Liver (tissue), 9 donors: ENCODE results near the gene DBET. TPM values are rescaled to one million over a fixed set of nuclear protein-coding genes. Genes with fewer than 3 reads are reported as not detected.
"Not testable (repeated sequence)": the region's sequence is repeated elsewhere in the genome, so short reads cannot be mapped to it uniquely, and the experiment has no call there.

ENCODE experiments used
- DNase-seq: peaks from one replicate; pipeline ENCODE4 v3.0.0-alpha.2; 2017; ENCODE audit warnings: low spot score
- H3K27ac ChIP-seq, 2 donors: one replicate each; pipeline ENCODE4 v1.7.0; 2013; ENCODE audit warnings: inconsistent platforms in 2 of 2, low read length in 2 of 2, control low read depth in 1 of 2, low read depth in 1 of 2, mild to moderate bottlenecking in 1 of 2
- H3K27me3 ChIP-seq, 4 donors: one replicate each; pipeline versions ENCODE4 v1.6.1 to v1.7.0; 2013; ENCODE audit warnings: low read length in 3 of 4, inconsistent platforms in 1 of 4, mild to moderate bottlenecking in 1 of 4, moderate library complexity in 1 of 4; ENCODE audit not compliant: control insufficient read depth in 4 of 4, insufficient read depth in 4 of 4
- H3K36me3 ChIP-seq, 4 donors: one replicate each; pipeline versions ENCODE4 v1.6.1 to v1.7.0; 2013; ENCODE audit warnings: low read length in 3 of 4, mild to moderate bottlenecking in 3 of 4, low read depth in 1 of 4, moderate library complexity in 1 of 4; ENCODE audit not compliant: control insufficient read depth in 4 of 4, insufficient read depth in 3 of 4
- H3K4me1 ChIP-seq, 4 donors: one replicate each; pipeline versions ENCODE4 v1.6.1 to v1.7.0; 2013; ENCODE audit warnings: low read length in 3 of 4, mild to moderate bottlenecking in 3 of 4, moderate library complexity in 1 of 4; ENCODE audit not compliant: control insufficient read depth in 4 of 4, insufficient read depth in 4 of 4
- H3K4me3 ChIP-seq, 3 donors: one replicate each; pipeline versions ENCODE4 v1.6.1 to v1.7.0; 2013; ENCODE audit warnings: low read length in 3 of 3, control low read depth in 1 of 3, low read depth in 1 of 3, mild to moderate bottlenecking in 1 of 3
- H3K9ac ChIP-seq, 2 donors: one replicate each; pipeline ENCODE4 v1.7.0; 2013; ENCODE audit warnings: low read length in 2 of 2, mild to moderate bottlenecking in 2 of 2, moderate library complexity in 2 of 2, control low read depth in 1 of 2, low read depth in 1 of 2
- H3K9me3 ChIP-seq, 4 donors: one replicate each; pipeline versions ENCODE4 v1.6.1 to v1.7.0; 2013; ENCODE audit warnings: low read length in 3 of 4; ENCODE audit not compliant: control insufficient read depth in 4 of 4
- EGR1 ChIP-seq, 2 donors: IDR thresholded peaks; 2 replicates each; pipeline ENCODE4 v1.6.1; 2016 to 2018; ENCODE audit warnings: antibody characterized with exemption in 2 of 2, low read depth in 2 of 2
- FOXA1 ChIP-seq: IDR thresholded peaks from 2 replicates; pipeline ENCODE4 v1.6.1; 2016; ENCODE audit warnings: antibody characterized with exemption
- FOXA2 ChIP-seq: IDR thresholded peaks from 2 replicates; pipeline ENCODE4 v1.6.1; 2016; ENCODE audit warnings: antibody characterized with exemption
- GABPA ChIP-seq, 2 donors: IDR thresholded peaks in 1 of 2; conservative IDR thresholded peaks in 1 of 2; 2 replicates each; pipeline ENCODE4 v1.6.1; 2016; ENCODE audit warnings: antibody characterized with exemption in 2 of 2, mild to moderate bottlenecking in 1 of 2, moderate library complexity in 1 of 2
- HNF4A ChIP-seq, 2 donors: conservative IDR thresholded peaks; 2 replicates each; pipeline ENCODE4 v1.6.1; 2016; ENCODE audit warnings: antibody characterized with exemption in 2 of 2, mild to moderate bottlenecking in 2 of 2
- HNF4G ChIP-seq: IDR thresholded peaks from 2 replicates; pipeline ENCODE4 v1.6.1; 2016; ENCODE audit warnings: antibody characterized with exemption
- NR2F2 ChIP-seq: IDR thresholded peaks from 2 replicates; pipeline ENCODE4 v1.6.1; 2016; ENCODE audit warnings: antibody characterized with exemption
- RAD21 ChIP-seq, 2 donors: IDR thresholded peaks; 2 replicates each; pipeline ENCODE4 v1.6.1; 2016; ENCODE audit warnings: antibody characterized with exemption in 2 of 2, mild to moderate bottlenecking in 2 of 2
- REST ChIP-seq: IDR thresholded peaks from 2 replicates; pipeline ENCODE4 v1.6.1; 2016; ENCODE audit warnings: antibody characterized with exemption, mild to moderate bottlenecking
- RXRA ChIP-seq, 2 donors: IDR thresholded peaks; 2 replicates each; pipeline ENCODE4 v1.6.1; 2017 to 2018; ENCODE audit warnings: antibody characterized with exemption in 2 of 2, mild to moderate bottlenecking in 1 of 2
- TAF1 ChIP-seq: conservative IDR thresholded peaks from 2 replicates; pipeline ENCODE4 v1.6.1; 2016; ENCODE audit warnings: antibody characterized with exemption, mild to moderate bottlenecking
- YY1 ChIP-seq: IDR thresholded peaks from 2 replicates; pipeline ENCODE4 v1.6.1; 2016; ENCODE audit warnings: antibody characterized with exemption, mild to moderate bottlenecking
- WGBS: extraction: QIAGEN DNeasy Blood & Tissue Kit; methylation state at CpG from one replicate; pipeline ENCODE4 v1.1.7; 2013; 5-methylcytosine and 5-hydroxymethylcytosine counted together
- polyA plus RNA-seq, 2 donors: library from polyadenylated mRNA; stranded (reverse) in 1 of 2; unstranded in 1 of 2; fragments of 200-250 nt in 1 of 2; fragments of >200 nt in 1 of 2; fragmentation: Nextera tagmentation in 1 of 2; extraction: Ambion mirVana in 1 of 2; gene quantifications; one replicate each; pipeline versions ENCODE4 v1.2.1 to v1.2.3, GENCODE V29; 2013 to 2015
- total RNA-seq, 2 donors: library from RNA; depleted of rRNA; stranded (reverse); fragments of >200 nt; gene quantifications; one replicate each; pipeline ENCODE4 v1.2.3, GENCODE V29; 2014
- TF ChIP-seq, protein P1 (sequence below): fragments of 150-350 bp; IDR thresholded peaks from 2 replicates; pipeline ENCODE4 v1.5.1; 2017; ENCODE audit warnings: improper control_type of control experiment, low read depth, low read length; ENCODE audit not compliant: missing input control
- TF ChIP-seq, protein P2 (sequence below): IDR thresholded peaks from 2 replicates; pipeline ENCODE4 v1.6.1; 2016; ENCODE audit warnings: antibody characterized with exemption
- TF ChIP-seq, protein P3 (sequence below): IDR thresholded peaks from 2 replicates; pipeline ENCODE4 v1.6.1; 2016; ENCODE audit warnings: antibody characterized with exemption
- TF ChIP-seq, protein P4 (sequence below): IDR thresholded peaks from 2 replicates; pipeline ENCODE4 v1.6.1; 2016; ENCODE audit warnings: antibody characterized with exemption
- donor health status: healthy.
- donor health status: healthy.
- donor health status: healthy.
- donor health status: healthy.
- donor health status: healthy.

Gene DBET
- total RNA-seq (not detected), polyA plus RNA-seq (not detected)

DNA sequence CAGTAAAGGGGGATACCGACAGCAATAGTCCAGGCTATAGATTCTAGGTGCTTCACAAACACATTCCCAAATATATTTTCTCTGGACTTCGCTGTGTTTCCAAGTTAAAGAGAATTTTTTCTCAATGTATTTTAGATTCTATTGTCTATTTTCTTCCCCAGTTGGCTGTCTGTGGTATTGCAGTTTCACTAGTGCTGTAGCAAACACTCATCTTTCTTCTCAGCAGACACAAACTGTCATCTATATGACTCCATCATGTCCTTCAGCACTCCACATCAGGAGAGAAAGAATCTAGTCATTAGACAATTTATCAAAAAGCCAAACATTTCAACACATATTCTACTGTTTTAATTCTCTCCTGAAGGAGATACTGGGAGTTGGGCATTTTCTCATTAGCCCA is at the start of gene DBET:
Gene DBET (plus strand): TSS at position 161 of the 400 bp plus-strand sequence.
- not testable (repeated sequence) for H3K4me1 ChIP-seq, H3K36me3 ChIP-seq, H3K27me3 ChIP-seq, DNase-seq, H3K27ac ChIP-seq, H3K4me3 ChIP-seq, H3K9me3 ChIP-seq, H3K9ac ChIP-seq
- 27% methylated on average over 2 of the region's 2 CpGs for WGBS

- H3K9ac ChIP-seq = no peak overlapping the region
- H3K9me3 ChIP-seq = no peaks in the 10 kb centered on the region
- H3K36me3 ChIP-seq = no peaks in the 10 kb centered on the region
- TF ChIP-seq FOXA1 (no peak), RAD21 (IDR thresholded peaks at IDR 0.05) (no peak), FOXA2 (no peak), NR2F2 (no peak), TAF1 (no peak), GABPA (IDR thresholded peaks at IDR 0.05 in 1 of 2, conservative IDR thresholded peaks at IDR 0.05 in 1 of 2) (no peak), EGR1 (IDR thresholded peaks at IDR 0.05; ENCODE audit: low read depth in 2 of 2) (no peak), HNF4G (no peak), YY1 (no peak), REST (no peak), RXRA (IDR thresholded peaks at IDR 0.05) (no peak), HNF4A (conservative IDR thresholded peaks at IDR 0.05) (no peak)
- TF ChIP-seq, protein P1, sequence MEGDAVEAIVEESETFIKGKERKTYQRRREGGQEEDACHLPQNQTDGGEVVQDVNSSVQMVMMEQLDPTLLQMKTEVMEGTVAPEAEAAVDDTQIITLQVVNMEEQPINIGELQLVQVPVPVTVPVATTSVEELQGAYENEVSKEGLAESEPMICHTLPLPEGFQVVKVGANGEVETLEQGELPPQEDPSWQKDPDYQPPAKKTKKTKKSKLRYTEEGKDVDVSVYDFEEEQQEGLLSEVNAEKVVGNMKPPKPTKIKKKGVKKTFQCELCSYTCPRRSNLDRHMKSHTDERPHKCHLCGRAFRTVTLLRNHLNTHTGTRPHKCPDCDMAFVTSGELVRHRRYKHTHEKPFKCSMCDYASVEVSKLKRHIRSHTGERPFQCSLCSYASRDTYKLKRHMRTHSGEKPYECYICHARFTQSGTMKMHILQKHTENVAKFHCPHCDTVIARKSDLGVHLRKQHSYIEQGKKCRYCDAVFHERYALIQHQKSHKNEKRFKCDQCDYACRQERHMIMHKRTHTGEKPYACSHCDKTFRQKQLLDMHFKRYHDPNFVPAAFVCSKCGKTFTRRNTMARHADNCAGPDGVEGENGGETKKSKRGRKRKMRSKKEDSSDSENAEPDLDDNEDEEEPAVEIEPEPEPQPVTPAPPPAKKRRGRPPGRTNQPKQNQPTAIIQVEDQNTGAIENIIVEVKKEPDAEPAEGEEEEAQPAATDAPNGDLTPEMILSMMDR = no peak
- TF ChIP-seq, protein P2, sequence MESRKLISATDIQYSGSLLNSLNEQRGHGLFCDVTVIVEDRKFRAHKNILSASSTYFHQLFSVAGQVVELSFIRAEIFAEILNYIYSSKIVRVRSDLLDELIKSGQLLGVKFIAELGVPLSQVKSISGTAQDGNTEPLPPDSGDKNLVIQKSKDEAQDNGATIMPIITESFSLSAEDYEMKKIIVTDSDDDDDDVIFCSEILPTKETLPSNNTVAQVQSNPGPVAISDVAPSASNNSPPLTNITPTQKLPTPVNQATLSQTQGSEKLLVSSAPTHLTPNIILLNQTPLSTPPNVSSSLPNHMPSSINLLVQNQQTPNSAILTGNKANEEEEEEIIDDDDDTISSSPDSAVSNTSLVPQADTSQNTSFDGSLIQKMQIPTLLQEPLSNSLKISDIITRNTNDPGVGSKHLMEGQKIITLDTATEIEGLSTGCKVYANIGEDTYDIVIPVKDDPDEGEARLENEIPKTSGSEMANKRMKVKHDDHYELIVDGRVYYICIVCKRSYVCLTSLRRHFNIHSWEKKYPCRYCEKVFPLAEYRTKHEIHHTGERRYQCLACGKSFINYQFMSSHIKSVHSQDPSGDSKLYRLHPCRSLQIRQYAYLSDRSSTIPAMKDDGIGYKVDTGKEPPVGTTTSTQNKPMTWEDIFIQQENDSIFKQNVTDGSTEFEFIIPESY = no peak
- TF ChIP-seq, protein P3, sequence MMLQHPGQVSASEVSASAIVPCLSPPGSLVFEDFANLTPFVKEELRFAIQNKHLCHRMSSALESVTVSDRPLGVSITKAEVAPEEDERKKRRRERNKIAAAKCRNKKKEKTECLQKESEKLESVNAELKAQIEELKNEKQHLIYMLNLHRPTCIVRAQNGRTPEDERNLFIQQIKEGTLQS = no peak
- TF ChIP-seq, protein P4, sequence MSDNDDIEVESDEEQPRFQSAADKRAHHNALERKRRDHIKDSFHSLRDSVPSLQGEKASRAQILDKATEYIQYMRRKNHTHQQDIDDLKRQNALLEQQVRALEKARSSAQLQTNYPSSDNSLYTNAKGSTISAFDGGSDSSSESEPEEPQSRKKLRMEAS = no peak
- no peak for DNase-seq
- H3K4me3 ChIP-seq = no peak overlapping the region
- no peak overlapping the region for H3K27ac ChIP-seq
- 10% methylated on average over 76 of the region's 76 CpGs for WGBS
- H3K27me3 ChIP-seq = peaks cover 0 to 16% (median 8%) of the 10 kb centered on the region in 4 donors
- H3K4me1 ChIP-seq = peaks cover 0 to 21% (median 6%) of the 10 kb centered on the region in 4 donors
Observed at GRCh38 chr4:190014771-190015537, 49.3 kb upstream of the DBET start.
